HG02678 (cell line): ENCODE results near the gene CARHSP1.
"Not testable (repeated sequence)": the region's sequence is repeated elsewhere in the genome, so short reads cannot be mapped to it uniquely, and the experiment has no call there.

Source experiments
- ATAC-seq: cut with Tn5 transposase; IDR thresholded peaks from one replicate; pipeline ENCODE4 v1.9.1; 2021; ENCODE audit warnings: mild to moderate bottlenecking, moderate library complexity; ENCODE audit not compliant: unreplicated experiment

Gene CARHSP1

GRCh38 chr16:8873866-8874195 is 5.0 kb upstream of the CARHSP1 start:
- not testable (repeated sequence) for ATAC-seq

- ATAC-seq: no peak
Observed at GRCh38 chr16:8872967-8873865, 4.4 kb upstream of the CARHSP1 start.

- ATAC-seq: no peak
Observed at GRCh38 chr16:8872071-8872470, 3.3 kb upstream of the CARHSP1 start.

- ATAC-seq: not testable (repeated sequence)
Observed at GRCh38 chr16:8869988-8870241, 1.1 kb upstream of the CARHSP1 start.

- no peak for ATAC-seq
Observed at GRCh38 chr16:8869212-8869987, 594 bp upstream of the CARHSP1 start.

GRCh38 chr16:8867932-8868415 is 832 bp downstream of the CARHSP1 start:
- no peak for ATAC-seq

- ATAC-seq: no peak
Observed at GRCh38 chr16:8867216-8867931, 1.4 kb downstream of the CARHSP1 start.

- ATAC-seq: no peak
Observed at GRCh38 chr16:8866884-8867215, 2.0 kb downstream of the CARHSP1 start.

GRCh38 chr16:8866118-8866883 is 2.5 kb downstream of the CARHSP1 start:
- no peak for ATAC-seq

GRCh38 chr16:8865145-8865882 is 3.5 kb downstream of the CARHSP1 start:
- ATAC-seq: no peak

- ATAC-seq: no peak
Observed at GRCh38 chr16:8864480-8865110, 4.2 kb downstream of the CARHSP1 start.

- ATAC-seq: no peak
Observed at GRCh38 chr16:8863594-8864424, 5.0 kb downstream of the CARHSP1 start.

- no peak for ATAC-seq
Observed at GRCh38 chr16:8862309-8863130, 6.3 kb downstream of the CARHSP1 start.

- ATAC-seq: no peak
Observed at GRCh38 chr16:8861563-8862308, 7.1 kb downstream of the CARHSP1 start.

GRCh38 chr16:8859913-8860881 is 8.6 kb downstream of the CARHSP1 start:
- no peak for ATAC-seq
